ENCODE data around the gene MICB. TPM values are rescaled to one million over a fixed set of nuclear protein-coding genes. Genes with fewer than 3 reads are reported as not detected.
"Not testable (repeated sequence)": the region's sequence is repeated elsewhere in the genome, so short reads cannot be mapped to it uniquely, and the experiment has no call there.

MICB gene
- polyA plus RNA-seq (2013) = 6.3 TPM

DNA sequence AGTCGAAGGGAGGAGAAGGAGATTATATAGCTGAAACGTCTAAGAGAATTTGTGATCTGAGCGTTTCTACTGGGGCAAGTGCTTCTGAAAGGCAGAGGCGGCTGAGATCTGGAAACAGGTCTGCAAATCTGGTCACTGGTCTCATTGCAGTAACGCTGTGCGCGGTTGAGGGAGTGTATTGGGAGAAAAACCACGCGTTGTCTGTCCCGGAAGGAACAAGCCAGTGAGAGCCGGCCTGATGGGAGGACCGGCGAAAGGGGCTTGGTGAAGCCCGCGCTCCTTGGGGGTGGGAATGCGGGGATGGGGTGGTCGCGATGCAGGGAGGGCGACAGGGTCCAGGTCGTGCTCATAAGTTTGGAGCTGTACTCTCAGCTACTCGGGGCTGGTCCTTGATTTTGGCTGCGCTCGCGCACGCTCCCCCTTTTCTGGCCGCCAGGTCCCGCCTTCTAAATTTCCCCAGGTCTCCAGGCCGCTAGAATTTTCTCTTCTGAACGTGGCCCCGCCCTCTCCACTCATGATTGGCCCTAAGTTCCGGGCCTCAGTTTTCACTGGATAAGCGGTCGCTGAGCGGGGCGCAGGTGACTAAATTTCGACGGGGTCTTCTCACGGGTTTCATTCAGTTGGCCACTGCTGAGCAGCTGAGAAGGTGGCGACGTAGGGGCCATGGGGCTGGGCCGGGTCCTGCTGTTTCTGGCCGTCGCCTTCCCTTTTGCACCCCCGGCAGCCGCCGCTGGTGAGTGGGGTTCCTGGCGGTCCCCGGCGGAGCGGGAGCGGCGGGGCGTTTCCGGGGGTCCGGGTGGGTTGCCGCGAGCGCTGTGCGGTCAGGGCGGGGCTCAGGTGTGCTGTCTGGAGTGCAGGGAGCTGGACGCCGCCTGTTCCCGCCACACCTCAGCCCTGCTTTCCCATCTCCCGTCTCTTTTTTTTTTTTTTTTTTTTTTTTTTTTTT is at the start of gene MICB:
TSS of gene MICB (plus strand) at position 615 of the 946 bp plus-strand sequence. CDS start at position 664, 49 bp downstream.
- Histone ChIP-seq H3K36me3 (ENCODE audit: control insufficient read depth in 4 of 4, insufficient read depth in 4 of 4, low read length in 3 of 4) (no peaks in the 10 kb centered on the region), H3K4me1 (ENCODE audit: control extremely low read depth in 1 of 4, control insufficient read depth in 4 of 4, insufficient read depth in 4 of 4, low read length in 3 of 4) (peaks cover 9 to 39% (median 32%) of the 10 kb centered on the region in 4 experiments), H3K9me3 (ENCODE audit: control extremely low read depth in 1 of 5, control insufficient read depth in 4 of 5, insufficient read depth in 2 of 5, low read depth in 1 of 5, low read length in 4 of 5) (no peaks in the 10 kb centered on the region), H3K4me3 (ENCODE audit: control insufficient read depth in 1 of 7, extremely low read depth in 1 of 7, insufficient read depth in 4 of 7, low read depth in 2 of 7, low read length in 6 of 7) (peak within 1 kb of the TSS; percentile 56 to 90 (median 77)), H3K27me3 (replicated peaks in 2 of 5; ENCODE audit: control insufficient read depth in 4 of 5, insufficient read depth in 5 of 5, low read length in 4 of 5) (no peaks in the 10 kb centered on the region), H3K27ac (ENCODE audit: insufficient read depth in 1 of 2, low read depth in 1 of 2, low read length in 2 of 2, poor library complexity in 1 of 2, severe bottlenecking in 2 of 2) (peak within 1 kb of the TSS in 1 of 2 experiments; percentile 68)
- ChIA-PET CTCF (interaction anchor here (0.9 to 1.7 kb wide), 3 partner anchors 11 to 116 kb away, joined by 3 to 6 read pairs (median 3); partner anchors contain the start of genes ATP6V1G2 and NFKBIL1), POLR2A (interaction anchor here (1.7 kb wide), 1 partner anchor 43 kb away, joined by 7 read pairs; the partner anchor contains the start of gene DDX39B)
- 0% methylated on average over 56 of the region's 64 CpGs for WGBS (ENCODE audit: insufficient coverage)
- peak; percentile 85 to 93 (median 92) for DNase-seq

DNA sequence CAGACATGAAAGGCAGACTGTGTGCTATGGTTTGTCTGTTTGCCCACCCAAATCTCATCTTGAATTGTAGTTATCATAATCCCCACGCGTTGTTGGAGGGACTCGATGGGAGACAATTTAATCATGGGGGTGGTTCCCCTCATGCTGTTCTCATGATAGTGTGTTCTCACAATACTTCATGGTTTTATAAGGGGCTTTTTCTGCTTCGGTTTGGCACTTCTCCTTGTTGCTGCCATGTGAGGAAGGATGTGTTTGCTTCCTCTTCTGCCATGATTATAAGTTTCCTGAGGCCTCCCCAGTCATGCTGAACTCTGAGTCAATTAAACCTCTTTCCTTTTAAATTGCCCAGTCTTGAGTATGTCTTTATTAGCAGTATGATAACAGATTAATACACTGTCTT is 47.2 kb upstream of the MICB start:
- CTCF ChIA-PET = no interaction called here
- Histone ChIP-seq H3K4me3 (ENCODE audit: control insufficient read depth in 1 of 7, extremely low read depth in 1 of 7, insufficient read depth in 4 of 7, low read depth in 2 of 7, low read length in 6 of 7) (no peak overlapping the region), H3K27ac (ENCODE audit: insufficient read depth in 1 of 2, low read depth in 1 of 2, low read length in 2 of 2, poor library complexity in 1 of 2, severe bottlenecking in 2 of 2) (no peak overlapping the region), H3K4me1 (ENCODE audit: control extremely low read depth in 1 of 4, control insufficient read depth in 4 of 4, insufficient read depth in 4 of 4, low read length in 3 of 4) (no peaks in the 10 kb centered on the region), H3K36me3 (ENCODE audit: control insufficient read depth in 4 of 4, insufficient read depth in 4 of 4, low read length in 3 of 4) (no peaks in the 10 kb centered on the region), H3K27me3 (replicated peaks in 2 of 5; ENCODE audit: control insufficient read depth in 4 of 5, insufficient read depth in 5 of 5, low read length in 4 of 5) (peaks cover 0 to 7% (median 2%) of the 10 kb centered on the region in 5 experiments), H3K9me3 (ENCODE audit: control extremely low read depth in 1 of 5, control insufficient read depth in 4 of 5, insufficient read depth in 2 of 5, low read depth in 1 of 5, low read length in 4 of 5) (peaks cover 3 to 12% (median 7%) of the 10 kb centered on the region in 5 experiments)
- WGBS (ENCODE audit: insufficient coverage) = no CpG with 5 or more reads among the region's 4 CpGs
- POLR2A ChIA-PET = no interaction called here
- peak in 2 of 3 donors; percentile 37 to 38 for DNase-seq

GRCh38 chr6:31452859-31453258 is 45.1 kb upstream of the MICB start:
- Histone ChIP-seq H3K4me1 (ENCODE audit: control extremely low read depth in 1 of 4, control insufficient read depth in 4 of 4, insufficient read depth in 4 of 4, low read length in 3 of 4) (no peaks in the 10 kb centered on the region), H3K27ac (ENCODE audit: insufficient read depth in 1 of 2, low read depth in 1 of 2, low read length in 2 of 2, poor library complexity in 1 of 2, severe bottlenecking in 2 of 2) (no peak overlapping the region), H3K36me3 (ENCODE audit: control insufficient read depth in 4 of 4, insufficient read depth in 4 of 4, low read length in 3 of 4) (no peaks in the 10 kb centered on the region), H3K4me3 (ENCODE audit: control insufficient read depth in 1 of 7, extremely low read depth in 1 of 7, insufficient read depth in 4 of 7, low read depth in 2 of 7, low read length in 6 of 7) (no peak overlapping the region), H3K9me3 (ENCODE audit: control extremely low read depth in 1 of 5, control insufficient read depth in 4 of 5, insufficient read depth in 2 of 5, low read depth in 1 of 5, low read length in 4 of 5) (peaks cover 3 to 12% (median 7%) of the 10 kb centered on the region in 5 experiments), H3K27me3 (replicated peaks in 2 of 5; ENCODE audit: control insufficient read depth in 4 of 5, insufficient read depth in 5 of 5, low read length in 4 of 5) (peaks cover 0 to 7% (median 0%) of the 10 kb centered on the region in 5 experiments)
- CTCF ChIA-PET = interaction anchor here (0.7 kb wide), 1 partner anchor 9 kb away, joined by 3 read pairs; no protein-coding TSS in a partner anchor
- no peak for DNase-seq
- POLR2A ChIA-PET = no interaction called here

DNA sequence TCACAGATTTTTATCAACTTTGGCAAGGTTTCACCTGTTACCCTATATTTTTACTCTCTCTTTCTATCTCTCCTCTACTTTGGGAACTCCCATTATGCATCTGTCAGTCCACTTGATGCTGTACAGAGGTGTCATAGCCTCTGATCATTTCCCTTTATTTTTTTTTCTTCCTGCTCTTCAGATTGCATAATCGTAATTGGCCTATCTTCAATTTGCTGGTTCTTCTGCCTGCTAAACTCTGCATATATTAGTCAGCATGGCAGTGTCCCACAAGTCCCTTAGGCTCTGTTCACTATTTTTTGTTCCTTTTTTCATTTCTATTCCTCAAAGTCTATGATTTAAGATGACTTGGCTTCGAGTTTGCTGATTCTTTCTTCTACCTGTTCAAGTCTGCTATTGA is 44.7 kb upstream of the MICB start:
- H3K4me3 ChIP-seq (ENCODE audit: control insufficient read depth in 1 of 7, extremely low read depth in 1 of 7, insufficient read depth in 4 of 7, low read depth in 2 of 7, low read length in 6 of 7) = no peak overlapping the region
- CTCF ChIA-PET = no interaction called here
- no peak overlapping the region for H3K27ac ChIP-seq (ENCODE audit: insufficient read depth in 1 of 2, low read depth in 1 of 2, low read length in 2 of 2, poor library complexity in 1 of 2, severe bottlenecking in 2 of 2)
- no peaks in the 10 kb centered on the region for H3K36me3 ChIP-seq (ENCODE audit: control insufficient read depth in 4 of 4, insufficient read depth in 4 of 4, low read length in 3 of 4)
- POLR2A ChIA-PET = no interaction called here
- no peak for DNase-seq
- peaks cover 3 to 12% (median 7%) of the 10 kb centered on the region in 5 experiments for H3K9me3 ChIP-seq (ENCODE audit: control extremely low read depth in 1 of 5, control insufficient read depth in 4 of 5, insufficient read depth in 2 of 5, low read depth in 1 of 5, low read length in 4 of 5)
- 100% methylated on average over 1 of the region's 2 CpGs for WGBS (ENCODE audit: insufficient coverage)
- H3K27me3 ChIP-seq (replicated peaks in 2 of 5; ENCODE audit: control insufficient read depth in 4 of 5, insufficient read depth in 5 of 5, low read length in 4 of 5) = peaks cover 0 to 7% (median 0%) of the 10 kb centered on the region in 5 experiments
- H3K4me1 ChIP-seq (ENCODE audit: control extremely low read depth in 1 of 4, control insufficient read depth in 4 of 4, insufficient read depth in 4 of 4, low read length in 3 of 4) = no peaks in the 10 kb centered on the region

DNA sequence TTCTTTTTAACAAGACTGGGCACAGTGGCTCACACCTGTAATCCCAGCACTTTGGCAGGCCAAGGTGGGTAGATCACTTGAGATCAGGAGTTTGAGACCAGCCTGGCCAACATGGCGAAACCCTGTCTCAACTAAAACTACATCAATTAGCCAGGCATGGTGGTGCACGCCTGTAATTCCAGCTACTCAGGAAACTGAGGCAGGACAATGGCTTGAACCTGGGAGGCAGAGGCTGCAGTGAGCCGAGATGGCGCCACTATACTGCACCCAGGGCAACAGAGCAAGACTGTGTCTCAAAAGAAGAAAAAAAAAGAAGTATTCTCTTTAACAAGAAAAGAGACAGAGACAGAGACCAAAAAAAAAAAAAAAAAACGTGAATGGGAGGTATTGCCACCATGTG is 38.1 kb upstream of the MICB start:
- CTCF ChIA-PET; H3K36me3 ChIP-seq (ENCODE audit: control insufficient read depth in 4 of 4, insufficient read depth in 4 of 4, low read length in 3 of 4); H3K9me3 ChIP-seq (ENCODE audit: control extremely low read depth in 1 of 5, control insufficient read depth in 4 of 5, insufficient read depth in 2 of 5, low read depth in 1 of 5, low read length in 4 of 5); H3K27me3 ChIP-seq (replicated peaks in 2 of 5; ENCODE audit: control insufficient read depth in 4 of 5, insufficient read depth in 5 of 5, low read length in 4 of 5); H3K27ac ChIP-seq (ENCODE audit: insufficient read depth in 1 of 2, low read depth in 1 of 2, low read length in 2 of 2, poor library complexity in 1 of 2, severe bottlenecking in 2 of 2); H3K4me3 ChIP-seq (ENCODE audit: control insufficient read depth in 1 of 7, extremely low read depth in 1 of 7, insufficient read depth in 4 of 7, low read depth in 2 of 7, low read length in 6 of 7); DNase-seq; POLR2A ChIA-PET: not testable (repeated sequence)
- 100% methylated on average over 2 of the region's 5 CpGs for WGBS (ENCODE audit: insufficient coverage)
- peaks cover 0 to 23% (median 11%) of the 10 kb centered on the region in 4 experiments for H3K4me1 ChIP-seq (ENCODE audit: control extremely low read depth in 1 of 4, control insufficient read depth in 4 of 4, insufficient read depth in 4 of 4, low read length in 3 of 4)

DNA sequence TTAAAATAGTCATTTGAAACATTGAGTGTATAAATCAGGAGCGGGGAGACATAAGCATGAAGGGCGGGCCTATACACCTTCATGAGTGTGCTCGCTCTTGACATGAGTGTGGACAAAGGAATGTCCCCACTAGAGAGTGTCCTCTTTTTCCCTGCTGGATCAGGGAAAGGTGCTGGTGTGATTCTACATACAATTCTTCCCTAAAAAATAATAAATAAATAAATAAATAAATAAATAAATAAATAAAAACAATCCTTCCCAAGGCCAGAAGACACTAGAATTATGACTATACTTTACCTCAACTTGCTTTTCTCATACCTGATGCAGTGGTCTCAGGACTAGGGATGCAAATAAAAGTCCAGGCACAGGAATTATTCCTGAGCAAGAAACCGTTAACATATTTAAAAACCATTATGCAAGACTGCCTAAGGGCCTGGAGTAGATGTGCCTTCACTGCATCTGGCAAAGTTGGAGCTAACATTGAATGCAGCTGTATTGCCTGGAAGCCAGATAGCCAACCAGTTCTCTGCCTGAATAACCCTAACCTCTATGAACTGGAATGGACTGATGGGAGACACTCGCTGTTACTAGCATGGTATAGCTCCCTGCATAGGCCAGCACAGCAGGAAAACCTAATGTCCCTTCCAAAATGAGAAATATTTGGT is 37.5 kb upstream of the MICB start:
- 92% methylated on average over 2 of the region's 5 CpGs for WGBS (ENCODE audit: insufficient coverage)
- no peaks in the 10 kb centered on the region for H3K9me3 ChIP-seq (ENCODE audit: control extremely low read depth in 1 of 5, control insufficient read depth in 4 of 5, insufficient read depth in 2 of 5, low read depth in 1 of 5, low read length in 4 of 5)
- DNase-seq = no peak
- peaks cover 0 to 6% (median 0%) of the 10 kb centered on the region in 4 experiments for H3K36me3 ChIP-seq (ENCODE audit: control insufficient read depth in 4 of 4, insufficient read depth in 4 of 4, low read length in 3 of 4)
- POLR2A ChIA-PET = no interaction called here
- no peak overlapping the region for H3K27ac ChIP-seq (ENCODE audit: insufficient read depth in 1 of 2, low read depth in 1 of 2, low read length in 2 of 2, poor library complexity in 1 of 2, severe bottlenecking in 2 of 2)
- no peak overlapping the region for H3K4me3 ChIP-seq (ENCODE audit: control insufficient read depth in 1 of 7, extremely low read depth in 1 of 7, insufficient read depth in 4 of 7, low read depth in 2 of 7, low read length in 6 of 7)
- CTCF ChIA-PET = interaction anchor here (1.0 kb wide), 1 partner anchor 63 kb away, joined by 3 read pairs; no protein-coding TSS in a partner anchor
- H3K27me3 ChIP-seq (replicated peaks in 2 of 5; ENCODE audit: control insufficient read depth in 4 of 5, insufficient read depth in 5 of 5, low read length in 4 of 5) = no peaks in the 10 kb centered on the region
- peaks cover 0 to 29% (median 13%) of the 10 kb centered on the region in 4 experiments for H3K4me1 ChIP-seq (ENCODE audit: control extremely low read depth in 1 of 4, control insufficient read depth in 4 of 4, insufficient read depth in 4 of 4, low read length in 3 of 4)

Data from common myeloid progenitor, CD34-positive (primary cell).